Tibial nerve (tissue), 4 donors: ENCODE measurements around the gene OR8S1. TPM values are rescaled to one million over a fixed set of nuclear protein-coding genes. Genes with fewer than 3 reads are reported as not detected.
"Not testable (repeated sequence)": the region's sequence is repeated elsewhere in the genome, so short reads cannot be mapped to it uniquely, and the experiment has no call there.

Experiments used
- DNase-seq, 2 donors: peaks; one replicate each; pipeline ENCODE4 v3.0.0-alpha.2; 2019; ENCODE audit warnings: low spot score in 2 of 2
- H3K27ac ChIP-seq, 4 donors: fragments of 200-600 bp; sonication (generic) in 3 of 4; one replicate each; pipeline ENCODE4 v1.5.1; 2017 to 2019; ENCODE audit warnings: mild to moderate bottlenecking in 1 of 4
- H3K27me3 ChIP-seq, 2 donors: fragments of 200-600 bp; sonication (generic) in 1 of 2; one replicate each; pipeline versions ENCODE4 v1.5.1 to v1.6.0; 2017 to 2019
- H3K36me3 ChIP-seq, 3 donors: fragments of 200-600 bp; sonication (generic); one replicate each; pipeline ENCODE4 v1.5.1; 2018 to 2019
- H3K4me1 ChIP-seq, 4 donors: fragments of 200-600 bp; sonication (generic) in 3 of 4; one replicate each; pipeline ENCODE4 v1.5.1; 2017 to 2019
- H3K4me3 ChIP-seq, 4 donors: fragments of 200-600 bp; sonication (generic) in 3 of 4; one replicate each; pipeline ENCODE4 v1.5.1; 2017 to 2019; ENCODE audit warnings: mild to moderate bottlenecking in 1 of 4, moderate library complexity in 1 of 4
- H3K9me3 ChIP-seq, 4 donors: fragments of 200-600 bp; sonication (generic) in 3 of 4; one replicate each; pipeline ENCODE4 v1.5.1; 2017 to 2019
- EP300 ChIP-seq, 2 donors: sonication (generic); formaldehyde crosslinking; IDR thresholded peaks; one replicate each; pipeline ENCODE4 v1.6.1; 2017; ENCODE audit warnings: antibody characterized with exemption in 2 of 2, mild to moderate bottlenecking in 1 of 2
- POLR2A ChIP-seq, 2 donors: fragments of 450-650 bp; IDR thresholded peaks; one replicate each; pipeline ENCODE4 v1.6.1; 2017; ENCODE audit warnings: antibody characterized with exemption in 2 of 2, mild to moderate bottlenecking in 2 of 2, moderate library complexity in 2 of 2
- WGBS, 2 donors: methylation state at CpG; one replicate each; pipeline ENCODE4 v1.1.5; 2018; 5-methylcytosine and 5-hydroxymethylcytosine counted together
- total RNA-seq, 4 donors: library from RNA; depleted of rRNA; stranded (reverse); fragments of >200 nt; gene quantifications; one replicate each; pipeline ENCODE4 v1.1.0, GENCODE V29; 2016
- TF ChIP-seq, protein P1 (sequence below), 5 experiments: fragments of 200-600 bp in 3 of 5; fragments of 450-650 bp in 2 of 5; sonication (generic) in 3 of 5; IDR thresholded peaks; one replicate each; pipeline ENCODE4 v1.5.1; 2016 to 2019; ENCODE audit warnings: antibody characterized with exemption in 5 of 5, mild to moderate bottlenecking in 3 of 5, moderate library complexity in 2 of 5

The OR8S1 gene
- total RNA-seq, 4 donors from 2014 or later, result 0.78 TPM; not detected in 3

DNA sequence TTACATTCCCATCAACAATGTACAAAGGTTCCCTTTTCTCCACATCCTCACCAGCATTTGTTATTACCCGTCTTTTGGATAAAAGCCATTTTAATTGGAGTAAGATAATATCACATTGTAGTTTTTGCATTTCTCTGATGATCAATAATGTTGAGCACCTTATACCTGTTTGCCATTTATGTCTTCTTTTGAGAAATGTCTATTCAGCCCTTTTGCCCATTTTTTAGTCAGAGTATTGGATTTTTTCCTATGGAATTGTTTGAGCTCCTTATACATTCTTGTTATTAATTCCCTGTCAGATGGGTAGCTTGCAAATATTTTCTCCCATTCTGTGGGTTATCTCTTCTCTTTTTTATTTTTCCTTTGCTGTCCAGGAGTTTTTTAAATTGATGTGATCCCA is 10.7 kb upstream of the OR8S1 start:
- H3K27ac ChIP-seq, result no peak overlapping the region
- WGBS, 2 donors, result 85 to 94% methylated on average over 1 of the region's 1 CpG
- H3K9me3 ChIP-seq, result peaks cover 0 to 2% (median 0%) of the 10 kb centered on the region in 4 donors

DNA sequence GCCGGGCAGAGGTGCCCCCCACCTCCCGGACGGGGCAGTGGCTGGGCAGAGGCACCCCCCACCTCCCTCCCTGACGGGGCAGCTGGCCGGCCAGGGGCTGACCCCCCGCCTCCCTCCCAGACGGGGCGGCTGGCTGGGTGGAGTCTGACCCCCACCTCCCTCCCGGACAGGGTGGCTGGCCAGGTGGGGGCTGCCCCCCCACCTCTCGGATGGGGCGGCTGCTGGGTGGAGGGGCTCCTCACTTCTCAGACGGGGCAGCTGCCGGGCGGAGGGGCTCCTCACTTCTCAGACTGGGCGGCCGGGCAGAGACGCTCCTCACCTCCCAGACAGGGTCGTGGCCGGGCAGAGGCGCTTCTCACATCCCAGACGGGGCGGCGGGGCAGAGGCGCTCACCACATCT is 5.1 kb upstream of the OR8S1 start:
- not testable (repeated sequence) for H3K9me3 ChIP-seq, H3K4me3 ChIP-seq, H3K27me3 ChIP-seq, DNase-seq, H3K36me3 ChIP-seq, H3K4me1 ChIP-seq, H3K27ac ChIP-seq
- 88 to 95% methylated on average over 12 to 23 of the region's 24 CpGs for WGBS, 2 donors

More for the DNA sequence above, 10.7 kb upstream of the OR8S1 start:
- TF ChIP-seq, protein P1, sequence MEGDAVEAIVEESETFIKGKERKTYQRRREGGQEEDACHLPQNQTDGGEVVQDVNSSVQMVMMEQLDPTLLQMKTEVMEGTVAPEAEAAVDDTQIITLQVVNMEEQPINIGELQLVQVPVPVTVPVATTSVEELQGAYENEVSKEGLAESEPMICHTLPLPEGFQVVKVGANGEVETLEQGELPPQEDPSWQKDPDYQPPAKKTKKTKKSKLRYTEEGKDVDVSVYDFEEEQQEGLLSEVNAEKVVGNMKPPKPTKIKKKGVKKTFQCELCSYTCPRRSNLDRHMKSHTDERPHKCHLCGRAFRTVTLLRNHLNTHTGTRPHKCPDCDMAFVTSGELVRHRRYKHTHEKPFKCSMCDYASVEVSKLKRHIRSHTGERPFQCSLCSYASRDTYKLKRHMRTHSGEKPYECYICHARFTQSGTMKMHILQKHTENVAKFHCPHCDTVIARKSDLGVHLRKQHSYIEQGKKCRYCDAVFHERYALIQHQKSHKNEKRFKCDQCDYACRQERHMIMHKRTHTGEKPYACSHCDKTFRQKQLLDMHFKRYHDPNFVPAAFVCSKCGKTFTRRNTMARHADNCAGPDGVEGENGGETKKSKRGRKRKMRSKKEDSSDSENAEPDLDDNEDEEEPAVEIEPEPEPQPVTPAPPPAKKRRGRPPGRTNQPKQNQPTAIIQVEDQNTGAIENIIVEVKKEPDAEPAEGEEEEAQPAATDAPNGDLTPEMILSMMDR (IDR thresholded peaks at IDR 0.05), result no peak
- TF ChIP-seq EP300 (IDR thresholded peaks at IDR 0.05), result no peak
- no peak for TF ChIP-seq POLR2A (IDR thresholded peaks at IDR 0.05)
- DNase-seq, result no peak
- Histone ChIP-seq H3K36me3 (no peaks in the 10 kb centered on the region), H3K4me3 (no peak overlapping the region), H3K27me3 (no peaks in the 10 kb centered on the region), H3K4me1 (no peaks in the 10 kb centered on the region)

DNA sequence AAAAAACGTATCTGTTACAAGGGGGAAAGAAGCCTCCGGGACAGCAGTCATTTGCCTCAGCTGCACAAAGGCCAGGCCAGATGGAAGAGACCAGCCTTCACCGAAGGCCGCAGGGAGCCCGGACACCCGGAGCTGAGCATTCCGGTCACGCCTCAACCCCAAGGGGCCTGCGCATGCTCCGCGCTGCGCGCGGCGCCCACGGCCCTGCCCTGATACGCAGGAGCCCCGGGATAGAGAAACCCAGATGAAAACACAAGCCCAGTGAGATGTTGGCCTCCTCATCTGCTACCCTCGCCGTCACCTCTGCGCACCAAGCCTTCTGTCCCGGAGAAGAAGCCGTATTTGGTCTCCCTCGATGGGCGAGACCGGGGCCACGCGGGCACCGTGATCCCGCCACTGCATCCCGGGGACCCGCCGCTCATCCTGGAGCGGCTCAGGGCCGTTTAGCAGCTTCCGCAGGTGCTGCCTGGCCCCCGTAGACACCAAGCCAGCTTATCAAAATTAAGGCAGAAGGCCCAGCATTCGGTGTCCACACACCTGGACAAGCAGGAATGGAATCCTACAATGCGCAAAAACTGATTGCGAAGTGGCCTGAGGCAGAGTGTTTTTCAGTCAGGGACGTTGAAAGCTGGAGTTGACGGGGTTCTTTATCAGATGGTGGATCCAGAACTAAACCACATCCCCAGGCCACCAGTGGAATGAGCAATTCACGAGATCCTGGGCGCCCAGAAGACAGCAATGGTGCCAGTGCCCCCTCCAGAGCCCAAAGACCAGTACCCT is 2.6 kb downstream of the OR8S1 start:
- DNase-seq, result no peak
- H3K27me3 ChIP-seq, result no peaks in the 10 kb centered on the region
- H3K27ac ChIP-seq, result no peak overlapping the region
- H3K9me3 ChIP-seq, result no peaks in the 10 kb centered on the region
- 92 to 94% methylated on average over 44 of the region's 44 CpGs for WGBS, 2 donors
- TF ChIP-seq POLR2A (IDR thresholded peaks at IDR 0.05) (no peak), EP300 (IDR thresholded peaks at IDR 0.05) (no peak)
- TF ChIP-seq, protein P1 (IDR thresholded peaks at IDR 0.05), result no peak
- no peaks in the 10 kb centered on the region for H3K4me1 ChIP-seq
- H3K4me3 ChIP-seq, result no peak overlapping the region
- no peaks in the 10 kb centered on the region for H3K36me3 ChIP-seq

DNA sequence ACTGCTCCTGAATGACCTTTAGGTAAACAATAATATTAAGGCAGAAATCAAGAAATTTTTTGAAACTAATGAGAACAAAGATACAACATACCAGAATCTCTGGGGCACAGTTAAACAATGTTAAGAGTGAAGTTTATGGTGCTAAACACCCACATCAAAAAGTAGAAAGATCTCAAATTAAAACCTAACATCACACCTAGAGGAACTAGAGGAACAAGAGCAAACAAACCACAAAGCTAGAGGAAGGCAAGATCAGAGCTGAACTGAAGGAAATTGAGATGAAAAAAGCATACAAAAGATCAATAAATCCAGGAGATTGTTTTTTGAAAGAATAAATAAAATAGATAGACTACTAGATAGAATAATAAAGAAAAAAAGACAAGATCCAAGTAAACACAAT is 7.2 kb downstream of the OR8S1 start:
- peaks cover 0 to 8% (median 2%) of the 10 kb centered on the region in 4 donors for H3K9me3 ChIP-seq
- DNase-seq, result no peak
- H3K36me3 ChIP-seq, result no peaks in the 10 kb centered on the region
- no peak overlapping the region for H3K4me3 ChIP-seq
- no peak overlapping the region for H3K27ac ChIP-seq
- TF ChIP-seq EP300 (IDR thresholded peaks at IDR 0.05) (no peak), POLR2A (IDR thresholded peaks at IDR 0.05) (no peak)
- TF ChIP-seq, protein P1 (IDR thresholded peaks at IDR 0.05), result no peak
- H3K4me1 ChIP-seq, result no peaks in the 10 kb centered on the region
- no peaks in the 10 kb centered on the region for H3K27me3 ChIP-seq

DNA sequence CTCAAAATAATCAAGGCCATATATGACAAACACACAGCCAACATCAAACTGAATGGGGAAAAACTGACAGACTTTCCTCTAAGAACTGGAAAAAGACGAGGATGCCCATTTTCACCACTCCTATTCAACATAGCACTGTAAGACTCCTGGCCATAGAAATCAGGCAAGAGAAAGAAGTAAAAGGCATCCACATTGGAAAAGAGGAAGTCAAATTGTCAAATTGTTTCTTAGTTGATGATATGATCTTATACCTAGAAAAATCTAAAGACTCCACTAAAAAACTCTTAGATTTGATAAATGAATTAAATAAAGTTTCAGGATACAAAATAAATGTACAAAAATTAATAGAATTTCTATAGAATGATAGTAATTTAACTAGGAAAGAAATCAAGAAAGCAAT is 11.2 kb downstream of the OR8S1 start:
- Histone ChIP-seq H3K9me3 (peaks cover 0 to 8% (median 2%) of the 10 kb centered on the region in 4 donors), H3K4me3 (no peak overlapping the region), H3K4me1 (no peaks in the 10 kb centered on the region), H3K27me3 (no peaks in the 10 kb centered on the region), H3K27ac (no peak overlapping the region), H3K36me3 (no peaks in the 10 kb centered on the region)
- TF ChIP-seq, protein P1 (IDR thresholded peaks at IDR 0.05), result no peak
- TF ChIP-seq POLR2A (IDR thresholded peaks at IDR 0.05) (no peak), EP300 (IDR thresholded peaks at IDR 0.05) (no peak)
- WGBS, 2 donors, result 92 to 94% methylated on average over 1 of the region's 1 CpG
- no peak for DNase-seq
